Suprapubic skin (tissue), 4 donors: ENCODE measurements around the gene EVA1A.

Experiments
- EP300 ChIP-seq: sonication (generic); formaldehyde crosslinking; IDR thresholded peaks from one replicate; pipeline ENCODE4 v1.6.1; 2017; ENCODE audit warnings: antibody characterized with exemption
- POLR2A ChIP-seq, 2 donors: fragments of 450-650 bp; IDR thresholded peaks; one replicate each; pipeline ENCODE4 v1.6.1; 2017; ENCODE audit warnings: antibody characterized with exemption in 2 of 2, mild to moderate bottlenecking in 2 of 2, moderate library complexity in 2 of 2
- POLR2AphosphoS5 ChIP-seq, 3 donors: sonication (generic); formaldehyde crosslinking; IDR thresholded peaks; one replicate each; pipeline ENCODE4 v1.6.1; 2017; ENCODE audit warnings: antibody characterized with exemption in 3 of 3
- TF ChIP-seq, protein P1 (sequence below), 2 donors: fragments of 200-600 bp in 1 of 2; fragments of 450-650 bp in 1 of 2; sonication (generic) in 1 of 2; IDR thresholded peaks; one replicate each; pipeline ENCODE4 v1.5.1; 2016 to 2019; ENCODE audit warnings: antibody characterized with exemption in 2 of 2, mild to moderate bottlenecking in 1 of 2, moderate library complexity in 1 of 2

DNA sequence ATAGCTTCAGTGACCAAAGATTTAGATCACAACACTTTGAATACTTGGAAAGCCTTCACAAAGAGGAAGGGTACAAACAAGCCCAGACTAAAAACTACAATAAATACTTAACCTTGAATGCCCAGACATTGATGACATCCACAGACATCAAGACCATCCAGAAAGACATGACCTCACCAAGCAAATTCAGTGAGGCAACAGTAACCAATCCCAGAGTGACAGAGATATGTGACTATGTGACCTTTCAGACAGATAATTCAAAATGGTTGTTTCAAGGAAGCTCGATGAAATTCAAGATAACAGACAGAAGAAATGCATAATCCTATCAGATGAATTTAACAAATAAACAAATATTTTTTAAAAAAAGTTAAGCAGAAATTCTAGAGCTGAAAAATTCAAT lies 19.9 kb upstream of the EVA1A start:
- TF ChIP-seq, protein P1, sequence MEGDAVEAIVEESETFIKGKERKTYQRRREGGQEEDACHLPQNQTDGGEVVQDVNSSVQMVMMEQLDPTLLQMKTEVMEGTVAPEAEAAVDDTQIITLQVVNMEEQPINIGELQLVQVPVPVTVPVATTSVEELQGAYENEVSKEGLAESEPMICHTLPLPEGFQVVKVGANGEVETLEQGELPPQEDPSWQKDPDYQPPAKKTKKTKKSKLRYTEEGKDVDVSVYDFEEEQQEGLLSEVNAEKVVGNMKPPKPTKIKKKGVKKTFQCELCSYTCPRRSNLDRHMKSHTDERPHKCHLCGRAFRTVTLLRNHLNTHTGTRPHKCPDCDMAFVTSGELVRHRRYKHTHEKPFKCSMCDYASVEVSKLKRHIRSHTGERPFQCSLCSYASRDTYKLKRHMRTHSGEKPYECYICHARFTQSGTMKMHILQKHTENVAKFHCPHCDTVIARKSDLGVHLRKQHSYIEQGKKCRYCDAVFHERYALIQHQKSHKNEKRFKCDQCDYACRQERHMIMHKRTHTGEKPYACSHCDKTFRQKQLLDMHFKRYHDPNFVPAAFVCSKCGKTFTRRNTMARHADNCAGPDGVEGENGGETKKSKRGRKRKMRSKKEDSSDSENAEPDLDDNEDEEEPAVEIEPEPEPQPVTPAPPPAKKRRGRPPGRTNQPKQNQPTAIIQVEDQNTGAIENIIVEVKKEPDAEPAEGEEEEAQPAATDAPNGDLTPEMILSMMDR (IDR thresholded peaks at IDR 0.05), result no peak
- TF ChIP-seq POLR2A (IDR thresholded peaks at IDR 0.05), result no peak
- TF ChIP-seq EP300, result no peak
- TF ChIP-seq POLR2AphosphoS5 (IDR thresholded peaks at IDR 0.05), result no peak
